ENCODE measurements around the gene GAGE1. TPM values are rescaled to one million over a fixed set of nuclear protein-coding genes. Genes with fewer than 3 reads are reported as not detected.

Gene GAGE1
- total and polyA plus RNA-seq, 7 donors: not detected

DNA sequence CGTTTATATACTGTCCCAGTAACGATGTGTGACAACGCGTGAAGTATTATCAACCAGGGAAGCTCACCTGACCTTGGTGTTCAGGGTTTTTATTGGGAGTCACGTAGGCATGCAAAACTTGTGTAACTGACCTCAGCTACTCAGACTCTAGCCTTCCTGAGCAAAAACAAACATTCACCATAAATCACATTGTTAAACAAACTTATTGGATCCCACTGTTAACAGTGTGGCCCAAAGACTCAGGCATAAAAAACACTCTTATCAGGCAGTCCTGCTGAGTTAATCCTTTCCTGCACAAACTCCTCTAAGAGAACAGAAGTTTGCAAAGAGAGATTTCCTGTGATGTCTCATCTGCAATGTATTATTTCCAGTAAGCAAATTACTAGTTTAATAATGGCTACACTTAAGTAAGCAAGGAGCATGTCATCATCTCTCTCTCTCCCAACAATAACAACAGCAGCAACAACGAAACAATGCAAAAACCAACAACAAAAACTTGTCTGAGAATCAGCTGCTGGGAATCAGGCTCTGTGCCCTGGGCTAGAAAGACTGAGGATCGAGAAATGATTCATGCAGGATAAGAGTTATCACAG lies 12.0 kb downstream of the GAGE1 start:
- DNase-seq: no peak
- Histone ChIP-seq H3K4me3 (no peak overlapping the region), H3K9me3 (no peaks in the 10 kb centered on the region), H3K36me3 (no peaks in the 10 kb centered on the region), H3K27ac (no peak overlapping the region), H3K4me1 (no peaks in the 10 kb centered on the region), H3K27me3 (no peaks in the 10 kb centered on the region)
- intact Hi-C loops (cut with DNase I): no loop called here
- TF ChIP-seq POLR2AphosphoS5 (IDR thresholded peaks at IDR 0.05) (no peak), EP300 (IDR thresholded peaks at IDR 0.05) (no peak), POLR2A (IDR thresholded peaks at IDR 0.05) (no peak)
- TF ChIP-seq, protein P1, sequence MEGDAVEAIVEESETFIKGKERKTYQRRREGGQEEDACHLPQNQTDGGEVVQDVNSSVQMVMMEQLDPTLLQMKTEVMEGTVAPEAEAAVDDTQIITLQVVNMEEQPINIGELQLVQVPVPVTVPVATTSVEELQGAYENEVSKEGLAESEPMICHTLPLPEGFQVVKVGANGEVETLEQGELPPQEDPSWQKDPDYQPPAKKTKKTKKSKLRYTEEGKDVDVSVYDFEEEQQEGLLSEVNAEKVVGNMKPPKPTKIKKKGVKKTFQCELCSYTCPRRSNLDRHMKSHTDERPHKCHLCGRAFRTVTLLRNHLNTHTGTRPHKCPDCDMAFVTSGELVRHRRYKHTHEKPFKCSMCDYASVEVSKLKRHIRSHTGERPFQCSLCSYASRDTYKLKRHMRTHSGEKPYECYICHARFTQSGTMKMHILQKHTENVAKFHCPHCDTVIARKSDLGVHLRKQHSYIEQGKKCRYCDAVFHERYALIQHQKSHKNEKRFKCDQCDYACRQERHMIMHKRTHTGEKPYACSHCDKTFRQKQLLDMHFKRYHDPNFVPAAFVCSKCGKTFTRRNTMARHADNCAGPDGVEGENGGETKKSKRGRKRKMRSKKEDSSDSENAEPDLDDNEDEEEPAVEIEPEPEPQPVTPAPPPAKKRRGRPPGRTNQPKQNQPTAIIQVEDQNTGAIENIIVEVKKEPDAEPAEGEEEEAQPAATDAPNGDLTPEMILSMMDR (IDR thresholded peaks at IDR 0.05): no peak
- WGBS, 2 donors: 29 to 54% methylated on average over 7 of the region's 7 CpGs

DNA sequence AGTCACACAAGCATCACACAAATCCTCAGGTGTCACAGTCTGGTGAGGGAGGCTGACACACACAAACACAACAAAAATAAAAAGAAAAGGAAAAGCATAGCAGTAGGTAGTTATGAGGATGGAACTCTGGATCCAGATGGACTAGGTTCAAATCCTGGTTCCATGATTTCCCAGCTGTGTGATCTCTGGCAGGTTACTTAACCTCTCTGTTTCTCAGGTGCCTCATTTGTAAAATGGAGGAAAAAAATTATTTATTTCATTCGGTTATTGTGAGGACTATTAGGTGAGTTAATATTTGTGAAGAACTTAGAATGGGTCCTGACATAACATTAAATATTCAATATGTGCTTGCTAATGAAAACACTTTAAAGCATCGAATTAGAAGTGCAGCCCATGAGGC lies 19.8 kb downstream of the GAGE1 start:
- Histone ChIP-seq H3K9me3 (no peaks in the 10 kb centered on the region), H3K4me3 (no peak overlapping the region), H3K36me3 (no peaks in the 10 kb centered on the region), H3K27ac (no peak overlapping the region), H3K27me3 (no peaks in the 10 kb centered on the region), H3K4me1 (no peaks in the 10 kb centered on the region)
- no peak for DNase-seq
- 82 to 89% methylated on average over 2 of the region's 2 CpGs for WGBS, 2 donors
- TF ChIP-seq POLR2AphosphoS5 (IDR thresholded peaks at IDR 0.05): no peak
- TF ChIP-seq, protein P1 (IDR thresholded peaks at IDR 0.05): no peak
- no peak for TF ChIP-seq EP300 (IDR thresholded peaks at IDR 0.05)
- TF ChIP-seq POLR2A (IDR thresholded peaks at IDR 0.05): no peak
- intact Hi-C loops (cut with DNase I): no loop called here

DNA sequence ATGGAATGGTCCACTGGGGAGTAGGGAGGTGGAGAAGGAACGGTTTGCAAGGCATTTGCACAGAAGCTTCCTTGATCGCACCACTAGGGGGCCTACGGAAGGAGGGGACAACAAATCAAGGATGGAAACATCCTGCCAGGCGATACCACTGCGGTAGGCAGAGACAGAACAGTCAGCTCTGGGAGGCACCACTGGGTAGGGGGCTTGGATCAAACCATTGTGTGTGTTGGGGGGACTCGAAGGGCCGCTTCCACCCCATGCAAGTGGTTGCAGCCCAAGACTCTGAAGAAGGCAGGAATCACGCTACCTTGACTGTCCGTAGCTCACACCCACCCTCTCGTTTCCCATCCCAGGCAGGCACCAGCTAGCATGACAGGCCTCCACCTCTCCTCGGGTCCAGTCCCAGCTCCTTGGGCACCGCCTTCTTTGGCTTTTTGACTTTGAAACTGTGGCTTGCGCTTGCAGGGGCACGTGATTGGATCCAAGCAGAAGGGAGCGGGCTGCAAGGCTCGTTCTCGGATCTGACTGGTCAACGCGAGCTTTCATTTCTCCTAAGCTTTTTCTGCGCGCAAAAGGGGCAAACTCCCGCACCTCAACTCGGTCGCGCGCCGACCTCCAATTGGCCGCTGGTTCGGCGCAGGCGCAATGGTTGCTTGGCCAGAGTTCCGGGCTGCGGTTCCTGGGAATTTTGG lies 28.4 kb downstream of the GAGE1 start:
- Histone ChIP-seq H3K27me3 (no peaks in the 10 kb centered on the region), H3K36me3 (no peaks in the 10 kb centered on the region), H3K4me3 (no peak overlapping the region), H3K27ac (no peak overlapping the region), H3K9me3 (no peaks in the 10 kb centered on the region), H3K4me1 (no peaks in the 10 kb centered on the region)
- DNase-seq: no peak
- 46 to 76% methylated on average over 33 of the region's 33 CpGs for WGBS, 2 donors
- TF ChIP-seq EP300 (IDR thresholded peaks at IDR 0.05): no peak
- TF ChIP-seq, protein P1 (IDR thresholded peaks at IDR 0.05): no peak
- TF ChIP-seq POLR2AphosphoS5 (IDR thresholded peaks at IDR 0.05): no peak
- no peak for TF ChIP-seq POLR2A (IDR thresholded peaks at IDR 0.05)
- intact Hi-C loops (cut with DNase I): no loop called here

DNA sequence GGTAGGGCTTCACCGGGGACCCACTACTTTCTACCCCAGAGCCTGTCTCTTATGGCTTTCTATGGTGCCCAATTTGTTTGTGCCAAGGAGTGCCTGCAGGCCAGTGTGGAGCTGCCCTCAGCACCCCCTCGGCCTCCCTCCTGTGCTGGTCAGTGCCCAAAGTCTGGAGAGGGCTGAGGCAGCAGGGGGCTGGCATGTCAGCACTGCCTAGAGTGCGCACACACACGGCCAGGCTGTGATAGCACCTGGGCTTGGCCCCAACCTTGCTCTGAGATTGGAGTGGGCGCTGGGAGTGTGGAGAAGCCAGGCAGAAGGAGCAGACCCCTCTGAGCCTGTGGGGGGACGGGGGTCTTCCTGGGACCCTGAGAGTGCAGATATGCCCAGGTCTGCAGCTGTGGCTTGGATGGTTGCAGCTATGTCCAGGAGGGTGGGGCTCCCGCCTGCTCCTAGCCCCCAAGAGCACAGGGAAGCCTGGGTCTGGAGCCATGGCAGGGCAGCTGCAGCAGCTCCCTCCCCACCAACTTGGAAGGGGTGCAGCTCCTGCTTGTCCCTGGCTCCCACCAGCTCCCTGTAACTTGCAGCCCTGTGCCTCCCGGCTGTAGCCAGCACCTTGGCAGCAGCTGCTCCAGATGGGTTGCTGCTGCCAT lies 46.3 kb downstream of the GAGE1 start:
- WGBS, 2 donors: 74 to 83% methylated on average over 8 of the region's 8 CpGs
- intact Hi-C loops (cut with DNase I): no loop called here
- TF ChIP-seq POLR2AphosphoS5 (IDR thresholded peaks at IDR 0.05): no peak
- TF ChIP-seq EP300 (IDR thresholded peaks at IDR 0.05): no peak
- TF ChIP-seq POLR2A (IDR thresholded peaks at IDR 0.05): no peak
- TF ChIP-seq, protein P1 (IDR thresholded peaks at IDR 0.05): no peak
- no peak overlapping the region for H3K27ac ChIP-seq
- no peak for DNase-seq
- H3K36me3 ChIP-seq: no peaks in the 10 kb centered on the region
- no peaks in the 10 kb centered on the region for H3K9me3 ChIP-seq
- H3K4me3 ChIP-seq: no peak overlapping the region
- H3K27me3 ChIP-seq: no peaks in the 10 kb centered on the region
- no peaks in the 10 kb centered on the region for H3K4me1 ChIP-seq
